Keratinocyte (primary cell): ENCODE data around the gene RHOB. TPM values are rescaled to one million over a fixed set of nuclear protein-coding genes. Genes with fewer than 3 reads are reported as not detected.

Experiments used
- DNase-seq: peaks from one replicate; pipeline ENCODE4 v3.0.0-alpha.2; 2011; ENCODE audit warnings: low read depth, missing footprints, low spot score
- FAIRE-seq: peaks from 2 replicates; lab custom pipeline; 2011; peaks lifted over from hg19 to GRCh38; lab: Jason Lieb, UNC
- H2AFZ ChIP-seq: 2 replicates; pipeline ENCODE4 v1.6.0; 2012; ENCODE audit warnings: low read length, control low read depth, inconsistent platforms; ENCODE audit not compliant: control insufficient read depth
- H3K27ac ChIP-seq: 2 replicates; pipeline ENCODE4 v1.5.1; 2011; ENCODE audit warnings: low read length; ENCODE audit not compliant: control insufficient read depth, insufficient read depth
- H3K27me3 ChIP-seq: 3 replicates; pipeline ENCODE4 v1.6.0; 2011; ENCODE audit warnings: low read length; ENCODE audit not compliant: control insufficient read depth, insufficient read depth; ENCODE audit errors: extremely low read depth
- H3K36me3 ChIP-seq, 2 experiments: 2 replicates in 1 of 2; 3 replicates in 1 of 2; pipeline ENCODE4 v1.5.1; 2011; ENCODE audit warnings: low read length in 2 of 2, mild to moderate bottlenecking in 1 of 2; ENCODE audit not compliant: control insufficient read depth in 2 of 2, insufficient read depth in 2 of 2; ENCODE audit errors: extremely low read depth in 1 of 2
- H3K4me1 ChIP-seq: 3 replicates; pipeline ENCODE4 v1.5.1; 2011; ENCODE audit warnings: low read length; ENCODE audit not compliant: control insufficient read depth, insufficient read depth; ENCODE audit errors: extremely low read depth
- H3K4me2 ChIP-seq: 3 replicates; pipeline ENCODE4 v1.6.0; 2011; ENCODE audit warnings: low read depth, low read length; ENCODE audit not compliant: control insufficient read depth, insufficient read depth; ENCODE audit errors: extremely low read depth
- H3K4me3 ChIP-seq, 3 experiments: fragments of 200-600 bp in 1 of 3; sonication (generic) in 1 of 3; 2 replicates in 2 of 3; 3 replicates in 1 of 3; pipeline ENCODE4 v1.5.1; 2011 to 2016; ENCODE audit warnings: low read length in 3 of 3, mild to moderate bottlenecking in 3 of 3, control low read depth in 2 of 3, inconsistent platforms in 1 of 3, low read depth in 1 of 3, mixed read lengths in 1 of 3, mixed run types in 1 of 3, moderate library complexity in 1 of 3; ENCODE audit not compliant: control insufficient read depth in 2 of 3, insufficient read depth in 2 of 3; ENCODE audit errors: extremely low read depth in 1 of 3
- H3K79me2 ChIP-seq: 2 replicates; pipeline ENCODE4 v1.6.0; 2012; ENCODE audit warnings: low read length; ENCODE audit not compliant: control insufficient read depth, insufficient read depth
- H3K9ac ChIP-seq: 3 replicates; pipeline ENCODE4 v1.6.0; 2011; ENCODE audit warnings: low read length; ENCODE audit not compliant: control insufficient read depth, insufficient read depth; ENCODE audit errors: extremely low read depth
- H3K9me1 ChIP-seq: 3 replicates; pipeline ENCODE4 v1.6.0; 2011; ENCODE audit warnings: low read length; ENCODE audit not compliant: control insufficient read depth, insufficient read depth; ENCODE audit errors: extremely low read depth
- H3K9me3 ChIP-seq: 2 replicates; pipeline ENCODE4 v1.5.1; 2012; ENCODE audit warnings: low read depth, low read length; ENCODE audit not compliant: control insufficient read depth
- H4K20me1 ChIP-seq: 3 replicates; pipeline ENCODE4 v1.6.0; 2011; ENCODE audit warnings: low read length; ENCODE audit not compliant: control insufficient read depth, insufficient read depth; ENCODE audit errors: extremely low read depth
- CTCF ChIP-seq, 3 experiments: IDR thresholded peaks in 1 of 3; conservative IDR thresholded peaks in 1 of 3; optimal IDR thresholded peaks in 1 of 3; 2 replicates in 2 of 3; 3 replicates in 1 of 3; pipeline versions ENCODE3 to v1.5.1; 2011; ENCODE audit warnings: low read length in 3 of 3, mild to moderate bottlenecking in 3 of 3, moderate library complexity in 2 of 3, control low read depth in 1 of 3, inconsistent platforms in 1 of 3; ENCODE audit not compliant: insufficient read depth in 2 of 3; ENCODE audit errors: extremely low read depth in 1 of 3
- EZH2 ChIP-seq: IDR thresholded peaks from one replicate; pipeline ENCODE4 v1.6.1; 2012; ENCODE audit warnings: inconsistent platforms, mild to moderate bottlenecking, low read length, moderate library complexity
- dilution Hi-C: fragments of 300-500 bp; cut with MboI; formaldehyde crosslinking; loops from one replicate; pipeline ENCODE4 v1.7.0; 2020; ENCODE audit warnings: low sequenced_read_pairs; ENCODE audit not compliant: extremely low pct_ligation_motif_present
- polyA plus RNA-seq, 5 experiments: library from polyadenylated mRNA; depleted of rRNA in 3 of 5; stranded (reverse) in 3 of 5; stranded (forward) in 1 of 5; unstranded in 1 of 5; fragments of >200 nt; gene quantifications; 1 replicate in 1 of 5; 2 replicates in 3 of 5; 3 replicates in 1 of 5; pipeline versions ENCODE4 v1.2.1 to v1.2.3, GENCODE V29; 2011 to 2012; ENCODE audit warnings: missing spikeins in 2 of 5, low read depth in 1 of 5, low replicate concordance in 1 of 5

The RHOB gene
- polyA plus RNA-seq, 1 donor (not counting 4 experiments of a cell fraction or from before 2014, with no cell fraction given) = 23.6 TPM

GRCh38 chr2:20423359-20423758 is 23.5 kb upstream of the RHOB start:
- Histone ChIP-seq H3K9me3 (no peaks in the 10 kb centered on the region), H4K20me1 (no peaks in the 10 kb centered on the region), H3K9me1 (no peaks in the 10 kb centered on the region), H3K27me3 (no peaks in the 10 kb centered on the region), H3K9ac (no peak overlapping the region), H2AFZ (no peak overlapping the region), H3K27ac (no peak overlapping the region), H3K79me2 (no peaks in the 10 kb centered on the region), H3K36me3 (no peaks in the 10 kb centered on the region), H3K4me3 (no peak overlapping the region), H3K4me2 (no peak overlapping the region), H3K4me1 (peaks cover 27% of the 10 kb centered on the region)
- DNase-seq = no peak
- no peak for FAIRE-seq
- TF ChIP-seq CTCF (optimal IDR thresholded peaks at IDR 0.05 in 1 of 3, IDR thresholded peaks at IDR 0.05 in 1 of 3, conservative IDR thresholded peaks at IDR 0.05 in 1 of 3; ENCODE audit: extremely low read depth in 1 of 3, insufficient read depth in 2 of 3, low read length in 3 of 3) (no peak), EZH2 (no peak)
- dilution Hi-C loops = no loop called here

GRCh38 chr2:20423847-20424246 is 23.0 kb upstream of the RHOB start:
- dilution Hi-C loops = no loop called here
- Histone ChIP-seq H3K9ac (no peak overlapping the region), H3K27ac (no peak overlapping the region), H2AFZ (no peak overlapping the region), H3K4me2 (no peak overlapping the region), H3K4me1 (peaks cover 27% of the 10 kb centered on the region), H4K20me1 (no peaks in the 10 kb centered on the region), H3K79me2 (no peaks in the 10 kb centered on the region), H3K27me3 (no peaks in the 10 kb centered on the region), H3K4me3 (no peak overlapping the region), H3K9me1 (no peaks in the 10 kb centered on the region), H3K9me3 (no peaks in the 10 kb centered on the region), H3K36me3 (no peaks in the 10 kb centered on the region)
- no peak for DNase-seq
- no peak for FAIRE-seq
- no peak for TF ChIP-seq CTCF (optimal IDR thresholded peaks at IDR 0.05 in 1 of 3, IDR thresholded peaks at IDR 0.05 in 1 of 3, conservative IDR thresholded peaks at IDR 0.05 in 1 of 3; ENCODE audit: extremely low read depth in 1 of 3, insufficient read depth in 2 of 3, low read length in 3 of 3)
- no peak for TF ChIP-seq EZH2
